HG03108 (cell line): Measurements from ENCODE around the gene CD2AP.

Experiments used
- ATAC-seq: cut with Tn5 transposase; IDR thresholded peaks from one replicate; pipeline ENCODE4 v1.9.1; 2021; ENCODE audit warnings: moderate library complexity; ENCODE audit not compliant: unreplicated experiment

Gene CD2AP

GRCh38 chr6:47671777-47672176 is 194.2 kb downstream of the CD2AP start:
- no peak for ATAC-seq

GRCh38 chr6:47672816-47673215 is 195.2 kb downstream of the CD2AP start:
- no peak for ATAC-seq

GRCh38 chr6:47674673-47675072 is 197.1 kb downstream of the CD2AP start:
- ATAC-seq: no peak
